ENCODE data around the gene CACNB2.

CACNB2 gene

GRCh38 chr10:18508587-18508986 lies 368.4 kb downstream of the CACNB2 start:
- no peak for DNase-seq (ENCODE audit: low read depth)
- no peak for TF ChIP-seq CTCF (IDR thresholded peaks at IDR 0.05; ENCODE audit: insufficient read depth, low read depth, low read length, missing control alignments)
- no peak overlapping the region for H3K4me3 ChIP-seq (ENCODE audit: low read length)

- TF ChIP-seq CTCF (IDR thresholded peaks at IDR 0.05; ENCODE audit: insufficient read depth, low read depth, low read length, missing control alignments) = no peak
- H3K4me3 ChIP-seq (ENCODE audit: low read length) = no peak overlapping the region
- DNase-seq (ENCODE audit: low read depth) = no peak
Observed at GRCh38 chr10:18514537-18514936, 374.3 kb downstream of the CACNB2 start.

- no peak for TF ChIP-seq CTCF (IDR thresholded peaks at IDR 0.05; ENCODE audit: insufficient read depth, low read depth, low read length, missing control alignments)
- DNase-seq (ENCODE audit: low read depth) = no peak
Observed at GRCh38 chr10:18516851-18517250, 376.6 kb downstream of the CACNB2 start.

GRCh38 chr10:18523025-18523424 lies 382.8 kb downstream of the CACNB2 start:
- DNase-seq (ENCODE audit: low read depth) = no peak
- TF ChIP-seq CTCF (IDR thresholded peaks at IDR 0.05; ENCODE audit: insufficient read depth, low read depth, low read length, missing control alignments) = no peak
- H3K4me3 ChIP-seq (ENCODE audit: low read length) = no peak overlapping the region

More at GRCh38 chr10:18516851-18517250, 376.6 kb downstream of the CACNB2 start:
- H3K4me3 ChIP-seq (ENCODE audit: low read length) = no peak overlapping the region

GRCh38 chr10:18523858-18524257 lies 383.6 kb downstream of the CACNB2 start:
- TF ChIP-seq CTCF (IDR thresholded peaks at IDR 0.05; ENCODE audit: insufficient read depth, low read depth, low read length, missing control alignments) = no peak
- DNase-seq (ENCODE audit: low read depth) = no peak
- no peak overlapping the region for H3K4me3 ChIP-seq (ENCODE audit: low read length)

GRCh38 chr10:18527687-18528086 lies 387.5 kb downstream of the CACNB2 start:
- DNase-seq (ENCODE audit: low read depth) = no peak
- no peak for TF ChIP-seq CTCF (IDR thresholded peaks at IDR 0.05; ENCODE audit: insufficient read depth, low read depth, low read length, missing control alignments)
- no peak overlapping the region for H3K4me3 ChIP-seq (ENCODE audit: low read length)

GRCh38 chr10:18528292-18528691 lies 388.1 kb downstream of the CACNB2 start:
- H3K4me3 ChIP-seq (ENCODE audit: low read length) = no peak overlapping the region
- TF ChIP-seq CTCF (IDR thresholded peaks at IDR 0.05; ENCODE audit: insufficient read depth, low read depth, low read length, missing control alignments) = no peak
- no peak for DNase-seq (ENCODE audit: low read depth)

Data from epithelial cell of esophagus (primary cell).